Ectodermal cell (in vitro differentiated cells): ENCODE measurements around the gene LRMDA.
"Not testable (repeated sequence)": the region's sequence is repeated elsewhere in the genome, so short reads cannot be mapped to it uniquely, and the experiment has no call there.

Experiments
- H3K27ac ChIP-seq: 2 replicates; pipeline ENCODE4 v1.7.0; 2013; ENCODE audit warnings: mild to moderate bottlenecking, low read depth, low read length; ENCODE audit not compliant: insufficient read depth, poor library complexity, severe bottlenecking
- H3K27me3 ChIP-seq: 2 replicates; pipeline ENCODE4 v1.7.0; 2013; ENCODE audit warnings: mild to moderate bottlenecking, low read length; ENCODE audit not compliant: insufficient read depth, control insufficient read depth, poor library complexity, severe bottlenecking
- H3K36me3 ChIP-seq: one replicate; pipeline ENCODE4 v1.7.0; 2013; ENCODE audit warnings: low read length; ENCODE audit not compliant: control insufficient read depth, insufficient read depth
- H3K4me1 ChIP-seq: one replicate; pipeline ENCODE4 v1.7.0; 2013; ENCODE audit warnings: low read length; ENCODE audit not compliant: control insufficient read depth, insufficient read depth
- H3K4me3 ChIP-seq: 2 replicates; pipeline ENCODE4 v1.7.0; 2013; ENCODE audit warnings: low read depth, low read length, control low read depth; ENCODE audit not compliant: insufficient read depth
- H3K9me3 ChIP-seq: 2 replicates; pipeline ENCODE4 v1.7.0; 2013; ENCODE audit warnings: mild to moderate bottlenecking, low read length, moderate library complexity; ENCODE audit not compliant: control insufficient read depth
- WGBS, 2 experiments: methylation state at CpG; one replicate each; pipeline ENCODE4 v1.1.7; 2013; ENCODE audit warnings: missing lambda C conversion rate in 2 of 2; 5-methylcytosine and 5-hydroxymethylcytosine counted together

LRMDA gene

DNA sequence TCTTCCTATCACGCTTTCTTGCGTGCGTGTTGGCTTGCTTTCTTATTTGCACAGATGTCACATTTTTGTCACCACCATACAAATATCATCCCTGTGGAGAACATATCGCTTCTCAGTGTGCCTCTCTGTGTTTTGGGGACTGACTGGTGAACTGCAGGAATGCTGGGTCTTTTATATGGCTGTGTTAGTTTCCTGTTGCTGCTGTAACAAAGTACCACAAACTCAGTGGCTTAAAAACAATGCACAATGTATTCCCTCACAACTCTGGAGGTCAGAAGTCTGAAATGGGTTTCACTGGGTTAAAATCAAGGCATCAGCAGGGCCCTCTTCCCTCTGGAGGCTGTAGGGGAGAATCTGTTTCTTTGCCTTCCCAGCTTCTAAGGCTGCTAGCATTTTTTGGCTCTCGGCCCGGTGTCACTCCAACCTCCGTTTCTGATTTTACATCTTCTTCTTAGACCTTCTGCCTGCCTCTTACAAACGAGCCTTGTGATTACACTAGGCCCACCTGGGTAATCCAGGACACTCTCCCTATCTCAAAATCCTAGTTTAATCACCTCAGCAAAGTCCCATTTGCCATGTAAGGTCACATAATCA, 82.0 kb downstream of the LRMDA start:
- Histone ChIP-seq H3K27ac (no peak overlapping the region), H3K36me3 (no peaks in the 10 kb centered on the region), H3K4me3 (no peak overlapping the region), H3K27me3 (peaks cover 8% of the 10 kb centered on the region), H3K9me3 (no peaks in the 10 kb centered on the region), H3K4me1 (no peaks in the 10 kb centered on the region)
- WGBS, 2 experiments = 84 to 87% methylated on average over 8 of the region's 8 CpGs

DNA sequence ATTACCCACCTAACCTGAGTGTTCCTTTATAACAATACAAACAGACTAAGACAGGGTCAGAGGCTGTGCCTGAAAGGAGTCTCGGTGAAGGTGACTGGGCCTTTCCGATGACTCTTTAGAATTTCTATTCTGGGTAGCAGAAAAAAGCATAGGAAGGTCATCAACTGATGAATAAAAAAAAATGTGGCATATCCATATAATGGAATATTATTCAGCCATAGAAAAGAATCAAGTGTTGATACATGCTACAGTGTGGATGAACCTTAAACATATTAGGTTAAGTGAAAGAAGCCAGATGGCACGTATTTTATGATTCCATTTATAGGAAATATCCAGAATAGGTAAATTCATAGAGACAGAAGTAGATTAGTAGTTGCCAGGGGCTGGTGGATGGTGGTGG, 83.4 kb downstream of the LRMDA start:
- Histone ChIP-seq H3K27me3 (peaks cover 8% of the 10 kb centered on the region), H3K27ac (no peak overlapping the region), H3K4me1 (no peaks in the 10 kb centered on the region), H3K36me3 (no peaks in the 10 kb centered on the region), H3K4me3 (no peak overlapping the region), H3K9me3 (no peaks in the 10 kb centered on the region)
- WGBS, 2 experiments = 94 to 100% methylated on average over 1 to 3 of the region's 3 CpGs

- not testable (repeated sequence) for H3K36me3 ChIP-seq, H3K9me3 ChIP-seq, H3K4me3 ChIP-seq, H3K27me3 ChIP-seq, H3K4me1 ChIP-seq, H3K27ac ChIP-seq
- 100% methylated on average over 2 of the region's 2 CpGs; no CpG with 5 or more reads in 1 of the 2 experiments for WGBS, 2 experiments
Observed at GRCh38 chr10:75516154-75516553, 84.7 kb downstream of the LRMDA start.

- WGBS, 2 experiments = 96 to 98% methylated on average over 1 of the region's 1 CpG
- H3K9me3 ChIP-seq, H3K36me3 ChIP-seq, H3K4me1 ChIP-seq, H3K27ac ChIP-seq, H3K4me3 ChIP-seq, H3K27me3 ChIP-seq: not testable (repeated sequence)
Observed at GRCh38 chr10:75519213-75519612, 87.8 kb downstream of the LRMDA start.

DNA sequence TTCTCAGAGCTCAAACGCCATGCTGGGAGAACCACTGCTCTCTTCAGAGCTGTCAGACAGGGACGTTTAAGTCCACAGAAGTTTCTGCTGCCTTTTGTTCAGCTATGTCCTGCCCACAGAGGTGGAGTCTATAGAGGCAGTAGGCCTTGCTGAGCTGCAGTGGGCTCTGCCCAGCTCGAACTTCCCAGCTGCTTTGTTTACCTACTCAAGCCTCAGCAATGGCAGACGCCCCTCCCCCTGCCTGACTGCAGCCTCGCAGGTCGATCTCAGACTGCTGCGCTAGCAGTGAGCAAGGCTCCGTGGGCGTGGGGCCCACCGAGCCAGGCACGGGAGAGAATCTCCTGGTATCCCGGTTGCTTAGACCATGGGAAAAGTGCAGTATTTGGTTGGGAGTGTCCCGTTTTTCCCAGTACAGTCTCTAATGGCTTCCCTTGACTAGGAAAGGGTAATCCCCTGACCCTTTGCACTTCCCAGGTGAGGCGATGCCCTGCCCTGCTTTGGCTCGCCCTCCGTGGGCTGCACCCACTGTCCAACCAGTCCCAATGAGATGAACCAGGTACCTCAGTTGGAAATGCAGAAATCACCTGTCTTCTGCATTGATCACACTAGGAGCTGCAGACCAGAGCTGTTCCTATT, 89.9 kb downstream of the LRMDA start:
- H3K4me3 ChIP-seq, H3K27me3 ChIP-seq, H3K27ac ChIP-seq, H3K4me1 ChIP-seq, H3K36me3 ChIP-seq, H3K9me3 ChIP-seq: not testable (repeated sequence)
- WGBS, 2 experiments = 27 to 33% methylated on average over 16 of the region's 16 CpGs

- Histone ChIP-seq H3K4me1 (no peaks in the 10 kb centered on the region), H3K4me3 (no peak overlapping the region), H3K36me3 (no peaks in the 10 kb centered on the region), H3K27me3 (no peaks in the 10 kb centered on the region), H3K27ac (no peak overlapping the region), H3K9me3 (no peaks in the 10 kb centered on the region)
- WGBS, 2 experiments = 90 to 100% methylated on average over 1 of the region's 1 CpG
Observed at GRCh38 chr10:75525067-75525466, 93.6 kb downstream of the LRMDA start.

GRCh38 chr10:75525646-75526045, 94.2 kb downstream of the LRMDA start:
- Histone ChIP-seq H3K27ac (no peak overlapping the region), H3K27me3 (no peaks in the 10 kb centered on the region), H3K4me1 (no peaks in the 10 kb centered on the region), H3K9me3 (no peaks in the 10 kb centered on the region), H3K4me3 (no peak overlapping the region), H3K36me3 (no peaks in the 10 kb centered on the region)
- 93 to 95% methylated on average over 1 of the region's 1 CpG for WGBS, 2 experiments

- H3K9me3 ChIP-seq = no peaks in the 10 kb centered on the region
- H3K4me1 ChIP-seq = no peaks in the 10 kb centered on the region
- no peaks in the 10 kb centered on the region for H3K27me3 ChIP-seq
- 88 to 92% methylated on average over 2 of the region's 2 CpGs for WGBS, 2 experiments
- H3K36me3 ChIP-seq = no peaks in the 10 kb centered on the region
- no peak overlapping the region for H3K4me3 ChIP-seq
- H3K27ac ChIP-seq = no peak overlapping the region
Observed at GRCh38 chr10:75527542-75527941, 96.1 kb downstream of the LRMDA start.

DNA sequence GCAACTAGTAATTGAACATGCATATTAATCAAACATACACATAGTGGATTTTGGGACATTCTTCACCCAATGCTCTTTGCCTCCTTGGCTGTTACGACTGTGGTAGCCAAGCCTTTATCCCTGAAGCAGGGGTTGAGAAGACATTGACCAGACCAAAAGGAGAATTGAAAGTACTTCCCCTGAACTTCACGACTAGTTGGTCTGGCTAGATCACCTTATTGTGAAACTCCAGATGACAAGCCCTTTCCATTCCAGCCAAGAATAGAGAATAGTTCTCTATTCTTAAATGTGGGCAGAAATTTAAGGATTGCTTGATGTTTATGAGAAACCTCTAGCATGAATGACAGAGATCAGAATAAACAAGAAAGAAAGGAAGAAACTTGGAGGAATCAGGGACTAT, 97.0 kb downstream of the LRMDA start:
- WGBS, 2 experiments = 96 to 99% methylated on average over 2 of the region's 2 CpGs
- Histone ChIP-seq H3K27me3 (no peaks in the 10 kb centered on the region), H3K9me3 (no peaks in the 10 kb centered on the region), H3K4me3 (no peak overlapping the region), H3K27ac (no peak overlapping the region), H3K4me1 (no peaks in the 10 kb centered on the region), H3K36me3 (no peaks in the 10 kb centered on the region)

- H3K4me1 ChIP-seq = no peaks in the 10 kb centered on the region
- H3K27me3 ChIP-seq = no peaks in the 10 kb centered on the region
- H3K27ac ChIP-seq = no peak overlapping the region
- no peak overlapping the region for H3K4me3 ChIP-seq
- H3K36me3 ChIP-seq = no peaks in the 10 kb centered on the region
- H3K9me3 ChIP-seq = no peaks in the 10 kb centered on the region
- whole genome bisulfite sequencing, 2 experiments = 68 to 73% methylated on average over 3 of the region's 3 CpGs
Observed at GRCh38 chr10:75530299-75530698, 98.9 kb downstream of the LRMDA start.
